CD4-positive, alpha-beta T cell (primary cell): ENCODE results near the gene KRTAP5-3. TPM values are rescaled to one million over a fixed set of nuclear protein-coding genes. Genes with fewer than 3 reads are reported as not detected.

Experiments
- ATAC-seq: fragments of 200-7000 bp; cut with Tn5 transposase; one replicate; pipeline ENCODE4 v1.10.0; 2022; ENCODE audit warnings: mild to moderate bottlenecking; ENCODE audit not compliant: poor library complexity
- CTCF ChIA-PET: fragments of 350-600 bp; sonication (Branson Sonifier 250); formaldehyde crosslinking; loops from one replicate; lab custom pipeline; 2021; ENCODE audit warnings: antibody characterized with exemption, inconsistent platforms; lab: Charles Lee
- POLR2A ChIA-PET: fragments of 350-600 bp; sonication (Branson Sonifier 250); formaldehyde crosslinking; loops from one replicate; lab custom pipeline; 2021; ENCODE audit warnings: antibody characterized with exemption, inconsistent platforms; lab: Charles Lee
- DNase-seq, 14 experiments: peaks; one replicate each; pipeline ENCODE4 v3.0.0-alpha.2; 2013 to 2020; ENCODE audit warnings: mixed read lengths in 2 of 14
- H3K27ac ChIP-seq, 2 donors: one replicate each; pipeline versions ENCODE4 v1.5.1 to v1.7.0; 2013; ENCODE audit warnings: low read length in 2 of 2, low read depth in 1 of 2, mild to moderate bottlenecking in 1 of 2
- H3K27me3 ChIP-seq, 2 experiments: 1 replicate in 1 of 2; 2 replicates in 1 of 2; pipeline versions ENCODE4 v1.6.1 to v1.7.0; 2013; ENCODE audit warnings: low read length in 2 of 2, control low read depth in 1 of 2, mild to moderate bottlenecking in 1 of 2, moderate library complexity in 1 of 2; ENCODE audit not compliant: insufficient read depth in 2 of 2, control insufficient read depth in 1 of 2
- H3K36me3 ChIP-seq: one replicate; pipeline ENCODE4 v1.6.1; 2013; ENCODE audit warnings: low read length, control low read depth; ENCODE audit not compliant: insufficient read depth
- H3K4me1 ChIP-seq: one replicate; pipeline ENCODE4 v1.6.1; 2013; ENCODE audit warnings: low read length, control low read depth; ENCODE audit not compliant: insufficient read depth
- H3K4me3 ChIP-seq: one replicate; pipeline ENCODE4 v1.5.1; 2013; ENCODE audit warnings: mild to moderate bottlenecking, low read length, moderate library complexity
- H3K9me3 ChIP-seq, 2 experiments: 1 replicate in 1 of 2; 2 replicates in 1 of 2; pipeline versions ENCODE4 v1.6.1 to v1.7.0; 2013; ENCODE audit warnings: low read length in 2 of 2, mild to moderate bottlenecking in 2 of 2, control low read depth in 1 of 2, moderate library complexity in 1 of 2; ENCODE audit not compliant: control insufficient read depth in 1 of 2, insufficient read depth in 1 of 2
- H3K27ac Mint-ChIP-seq: one replicate; pipeline ENCODE4 v1.8.0; 2020; ENCODE audit warnings: mixed read lengths
- H3K27me3 Mint-ChIP-seq: one replicate; pipeline ENCODE4 v1.8.0; 2021; ENCODE audit warnings: mixed read lengths
- H3K36me3 Mint-ChIP-seq: one replicate; pipeline ENCODE4 v1.8.0; 2021; ENCODE audit warnings: low read depth, mixed read lengths
- H3K4me1 Mint-ChIP-seq: one replicate; pipeline ENCODE4 v1.8.0; 2021; ENCODE audit warnings: low read depth, mixed read lengths
- H3K4me3 Mint-ChIP-seq: one replicate; pipeline ENCODE4 v1.8.0; 2020; ENCODE audit warnings: mild to moderate bottlenecking, mixed read lengths
- H3K9me3 Mint-ChIP-seq: one replicate; pipeline ENCODE4 v1.8.0; 2020; ENCODE audit warnings: mixed read lengths
- CTCF ChIP-seq: fragments of 200-600 bp; IDR thresholded peaks from one replicate; pipeline ENCODE4 v1.8.0; 2022; ENCODE audit warnings: antibody characterized with exemption, mild to moderate bottlenecking
- intact Hi-C, 2 experiments: fragments of 100-400 bp; cut with DNase I in 1 of 2; cut with micrococcal nuclease in 1 of 2; formaldehyde crosslinking; loops; one replicate each; pipeline versions ENCODE4 v1.15.1 to v1.9.0; 2023 to 2025; cut with DNase I, micrococcal nuclease
- total RNA-seq, 174 experiments: library from RNA in 2 of 174; stranded (reverse) in 2 of 174; gene quantifications; one replicate each; pipeline ENCODE4 v1.2.3 and lab custom pipeline; 2021 to 2026

Gene KRTAP5-3
- total RNA-seq, 2 experiments from 2014 or later, result not detected

- peaks cover 0 to 5% of the 10 kb centered on the region in 2 experiments for H3K27me3 ChIP-seq
- H3K27ac ChIP-seq, result no peak overlapping the region
These were observed 37.1 kb upstream of the KRTAP5-3 start for GRCh38 chr11:1645357-1645821.

GRCh38 chr11:1644601-1645356 is 36.5 kb upstream of the KRTAP5-3 start:
- Mint-ChIP-seq H3K27ac (no peak overlapping the region), H3K4me3 (no peak overlapping the region), H3K4me1 (no peaks in the 10 kb centered on the region), H3K9me3 (no peaks in the 10 kb centered on the region), H3K36me3 (no peaks in the 10 kb centered on the region), H3K27me3 (peaks cover 18% of the 10 kb centered on the region)
- Histone ChIP-seq H3K27me3 (peaks cover 0 to 5% of the 10 kb centered on the region in 2 experiments), H3K27ac (no peak overlapping the region), H3K36me3 (no peaks in the 10 kb centered on the region), H3K4me3 (no peak overlapping the region), H3K4me1 (peaks cover 6% of the 10 kb centered on the region), H3K9me3 (peaks cover 0 to 6% of the 10 kb centered on the region in 2 experiments)
- POLR2A ChIA-PET, result no interaction called here
- CTCF ChIA-PET, result no interaction called here
- no peak for DNase-seq
- ATAC-seq, result no peak
- intact Hi-C loops, result no loop called here
- TF ChIP-seq CTCF, result no peak

More at GRCh38 chr11:1645357-1645821, 37.1 kb upstream of the KRTAP5-3 start:
- peaks cover 12% of the 10 kb centered on the region for H3K27me3 Mint-ChIP-seq
- no peak for ATAC-seq
- H3K4me1 ChIP-seq, result peaks cover 2% of the 10 kb centered on the region
- DNase-seq, result no peak
- H3K4me3 Mint-ChIP-seq, result no peak overlapping the region
- peaks cover 0 to 6% of the 10 kb centered on the region in 2 experiments for H3K9me3 ChIP-seq
- ChIA-PET POLR2A (no interaction called here), CTCF (no interaction called here)
- intact Hi-C loops, result no loop called here
- H3K4me3 ChIP-seq, result no peak overlapping the region
- H3K36me3 ChIP-seq, result no peaks in the 10 kb centered on the region
- no peak for TF ChIP-seq CTCF
- H3K9me3 Mint-ChIP-seq, result no peaks in the 10 kb centered on the region
- no peak overlapping the region for H3K27ac Mint-ChIP-seq
- H3K36me3 Mint-ChIP-seq, result no peaks in the 10 kb centered on the region
- no peaks in the 10 kb centered on the region for H3K4me1 Mint-ChIP-seq

GRCh38 chr11:1643146-1643690 is 35.0 kb upstream of the KRTAP5-3 start:
- DNase-seq (no peak), ATAC-seq (no peak)
- Histone ChIP-seq H3K27me3 (peaks cover 0 to 5% of the 10 kb centered on the region in 2 experiments), H3K4me1 (peaks cover 6% of the 10 kb centered on the region), H3K36me3 (no peaks in the 10 kb centered on the region), H3K27ac (no peak overlapping the region), H3K9me3 (peaks cover 0 to 6% of the 10 kb centered on the region in 2 experiments), H3K4me3 (no peak overlapping the region)
- CTCF ChIA-PET, result interaction anchor here (1.2 kb wide), 1 partner anchor 9 kb away, joined by 4 read pairs; no protein-coding TSS in a partner anchor
- H3K27me3 Mint-ChIP-seq, result peaks cover 23% of the 10 kb centered on the region
- H3K4me1 Mint-ChIP-seq, result no peaks in the 10 kb centered on the region
- intact Hi-C loops, result no loop called here
- no peaks in the 10 kb centered on the region for H3K36me3 Mint-ChIP-seq
- H3K27ac Mint-ChIP-seq, result no peak overlapping the region
- H3K9me3 Mint-ChIP-seq, result no peaks in the 10 kb centered on the region
- TF ChIP-seq CTCF, result no peak
- POLR2A ChIA-PET, result no interaction called here
- no peak overlapping the region for H3K4me3 Mint-ChIP-seq
